Liver (tissue), 9 donors: ENCODE data around the gene ALPK3. TPM values are rescaled to one million over a fixed set of nuclear protein-coding genes. Genes with fewer than 3 reads are reported as not detected.

Source experiments
- DNase-seq: peaks from one replicate; pipeline ENCODE4 v3.0.0-alpha.2; 2017; ENCODE audit warnings: low spot score
- H3K27ac ChIP-seq, 2 donors: one replicate each; pipeline ENCODE4 v1.7.0; 2013; ENCODE audit warnings: inconsistent platforms in 2 of 2, low read length in 2 of 2, control low read depth in 1 of 2, low read depth in 1 of 2, mild to moderate bottlenecking in 1 of 2
- H3K27me3 ChIP-seq, 4 donors: one replicate each; pipeline versions ENCODE4 v1.6.1 to v1.7.0; 2013; ENCODE audit warnings: low read length in 3 of 4, inconsistent platforms in 1 of 4, mild to moderate bottlenecking in 1 of 4, moderate library complexity in 1 of 4; ENCODE audit not compliant: control insufficient read depth in 4 of 4, insufficient read depth in 4 of 4
- H3K36me3 ChIP-seq, 4 donors: one replicate each; pipeline versions ENCODE4 v1.6.1 to v1.7.0; 2013; ENCODE audit warnings: low read length in 3 of 4, mild to moderate bottlenecking in 3 of 4, low read depth in 1 of 4, moderate library complexity in 1 of 4; ENCODE audit not compliant: control insufficient read depth in 4 of 4, insufficient read depth in 3 of 4
- H3K4me1 ChIP-seq, 4 donors: one replicate each; pipeline versions ENCODE4 v1.6.1 to v1.7.0; 2013; ENCODE audit warnings: low read length in 3 of 4, mild to moderate bottlenecking in 3 of 4, moderate library complexity in 1 of 4; ENCODE audit not compliant: control insufficient read depth in 4 of 4, insufficient read depth in 4 of 4
- H3K4me3 ChIP-seq, 3 donors: one replicate each; pipeline versions ENCODE4 v1.6.1 to v1.7.0; 2013; ENCODE audit warnings: low read length in 3 of 3, control low read depth in 1 of 3, low read depth in 1 of 3, mild to moderate bottlenecking in 1 of 3
- H3K9ac ChIP-seq, 2 donors: one replicate each; pipeline ENCODE4 v1.7.0; 2013; ENCODE audit warnings: low read length in 2 of 2, mild to moderate bottlenecking in 2 of 2, moderate library complexity in 2 of 2, control low read depth in 1 of 2, low read depth in 1 of 2
- H3K9me3 ChIP-seq, 4 donors: one replicate each; pipeline versions ENCODE4 v1.6.1 to v1.7.0; 2013; ENCODE audit warnings: low read length in 3 of 4; ENCODE audit not compliant: control insufficient read depth in 4 of 4
- EGR1 ChIP-seq, 2 donors: IDR thresholded peaks; 2 replicates each; pipeline ENCODE4 v1.6.1; 2016 to 2018; ENCODE audit warnings: antibody characterized with exemption in 2 of 2, low read depth in 2 of 2
- FOXA1 ChIP-seq: IDR thresholded peaks from 2 replicates; pipeline ENCODE4 v1.6.1; 2016; ENCODE audit warnings: antibody characterized with exemption
- FOXA2 ChIP-seq: IDR thresholded peaks from 2 replicates; pipeline ENCODE4 v1.6.1; 2016; ENCODE audit warnings: antibody characterized with exemption
- GABPA ChIP-seq, 2 donors: IDR thresholded peaks in 1 of 2; conservative IDR thresholded peaks in 1 of 2; 2 replicates each; pipeline ENCODE4 v1.6.1; 2016; ENCODE audit warnings: antibody characterized with exemption in 2 of 2, mild to moderate bottlenecking in 1 of 2, moderate library complexity in 1 of 2
- HNF4A ChIP-seq, 2 donors: conservative IDR thresholded peaks; 2 replicates each; pipeline ENCODE4 v1.6.1; 2016; ENCODE audit warnings: antibody characterized with exemption in 2 of 2, mild to moderate bottlenecking in 2 of 2
- HNF4G ChIP-seq: IDR thresholded peaks from 2 replicates; pipeline ENCODE4 v1.6.1; 2016; ENCODE audit warnings: antibody characterized with exemption
- JUND ChIP-seq, 2 donors: IDR thresholded peaks; 2 replicates each; pipeline ENCODE4 v1.6.1; 2016; ENCODE audit warnings: antibody characterized with exemption in 2 of 2
- NR2F2 ChIP-seq: IDR thresholded peaks from 2 replicates; pipeline ENCODE4 v1.6.1; 2016; ENCODE audit warnings: antibody characterized with exemption
- RAD21 ChIP-seq, 2 donors: IDR thresholded peaks; 2 replicates each; pipeline ENCODE4 v1.6.1; 2016; ENCODE audit warnings: antibody characterized with exemption in 2 of 2, mild to moderate bottlenecking in 2 of 2
- RXRA ChIP-seq, 2 donors: IDR thresholded peaks; 2 replicates each; pipeline ENCODE4 v1.6.1; 2017 to 2018; ENCODE audit warnings: antibody characterized with exemption in 2 of 2, mild to moderate bottlenecking in 1 of 2
- SP1 ChIP-seq: IDR thresholded peaks from 2 replicates; pipeline ENCODE4 v1.6.1; 2018; ENCODE audit warnings: antibody characterized with exemption, mild to moderate bottlenecking
- TAF1 ChIP-seq: conservative IDR thresholded peaks from 2 replicates; pipeline ENCODE4 v1.6.1; 2016; ENCODE audit warnings: antibody characterized with exemption, mild to moderate bottlenecking
- YY1 ChIP-seq: IDR thresholded peaks from 2 replicates; pipeline ENCODE4 v1.6.1; 2016; ENCODE audit warnings: antibody characterized with exemption, mild to moderate bottlenecking
- WGBS: extraction: QIAGEN DNeasy Blood & Tissue Kit; methylation state at CpG from one replicate; pipeline ENCODE4 v1.1.7; 2013; 5-methylcytosine and 5-hydroxymethylcytosine counted together
- polyA plus RNA-seq, 2 donors: library from polyadenylated mRNA; stranded (reverse) in 1 of 2; unstranded in 1 of 2; fragments of 200-250 nt in 1 of 2; fragments of >200 nt in 1 of 2; fragmentation: Nextera tagmentation in 1 of 2; extraction: Ambion mirVana in 1 of 2; gene quantifications; one replicate each; pipeline versions ENCODE4 v1.2.1 to v1.2.3, GENCODE V29; 2013 to 2015
- total RNA-seq, 2 donors: library from RNA; depleted of rRNA; stranded (reverse); fragments of >200 nt; gene quantifications; one replicate each; pipeline ENCODE4 v1.2.3, GENCODE V29; 2014
- TF ChIP-seq, protein P1 (sequence below): fragments of 150-350 bp; IDR thresholded peaks from 2 replicates; pipeline ENCODE4 v1.5.1; 2017; ENCODE audit warnings: improper control_type of control experiment, low read depth, low read length; ENCODE audit not compliant: missing input control
- TF ChIP-seq, protein P2 (sequence below): IDR thresholded peaks from 2 replicates; pipeline ENCODE4 v1.6.1; 2016; ENCODE audit warnings: antibody characterized with exemption
- TF ChIP-seq, protein P3 (sequence below): IDR thresholded peaks from 2 replicates; pipeline ENCODE4 v1.6.1; 2016; ENCODE audit warnings: antibody characterized with exemption
- TF ChIP-seq, protein P4 (sequence below): IDR thresholded peaks from 2 replicates; pipeline ENCODE4 v1.6.1; 2016; ENCODE audit warnings: antibody characterized with exemption
- TF ChIP-seq, protein P5 (sequence below): IDR thresholded peaks from 2 replicates; pipeline ENCODE4 v1.6.1; 2016; ENCODE audit warnings: antibody characterized with exemption, mild to moderate bottlenecking
- donor health status: healthy.
- donor health status: healthy.
- donor health status: healthy.
- donor health status: healthy.
- donor health status: healthy.

ALPK3 gene
- total and polyA plus RNA-seq, 4 donors: 0.96 to 10.0 (median 2.8) TPM

DNA sequence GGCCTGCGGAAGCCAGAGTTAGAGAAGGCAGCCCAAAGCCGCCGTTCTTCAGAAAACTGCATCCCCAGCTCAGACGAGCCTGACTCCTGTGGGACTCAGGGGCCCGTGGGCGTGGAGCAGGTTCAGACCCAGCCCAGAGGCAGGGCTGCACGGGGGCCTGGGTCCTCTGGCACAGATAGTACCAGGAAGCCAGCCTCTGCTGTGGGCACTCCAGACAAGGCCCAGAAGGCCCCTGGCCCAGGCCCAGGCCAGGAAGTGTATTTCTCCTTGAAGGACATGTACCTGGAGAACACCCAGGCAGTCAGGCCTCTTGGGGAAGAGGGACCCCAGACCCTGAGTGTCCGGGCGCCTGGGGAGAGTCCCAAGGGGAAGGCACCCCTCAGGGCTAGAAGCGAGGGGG lies 23.1 kb downstream of the ALPK3 start:
- Histone ChIP-seq H3K4me1 (peaks cover 7 to 36% (median 20%) of the 10 kb centered on the region in 4 donors), H3K27ac (peak overlapping the region; percentile 90 to 93), H3K27me3 (no peaks in the 10 kb centered on the region), H3K4me3 (no peak overlapping the region), H3K9ac (peak overlapping the region in 1 of 2 donors; percentile 28), H3K36me3 (no peaks in the 10 kb centered on the region), H3K9me3 (no peaks in the 10 kb centered on the region)
- DNase-seq: no peak
- TF ChIP-seq YY1 (no peak), RXRA (IDR thresholded peaks at IDR 0.05) (no peak), HNF4A (conservative IDR thresholded peaks at IDR 0.05) (no peak), GABPA (IDR thresholded peaks at IDR 0.05 in 1 of 2, conservative IDR thresholded peaks at IDR 0.05 in 1 of 2) (no peak), RAD21 (IDR thresholded peaks at IDR 0.05) (no peak), SP1 (no peak), FOXA2 (no peak), HNF4G (no peak), TAF1 (no peak), JUND (IDR thresholded peaks at IDR 0.05) (no peak), NR2F2 (no peak), EGR1 (IDR thresholded peaks at IDR 0.05; ENCODE audit: low read depth in 2 of 2) (no peak), FOXA1 (no peak)
- TF ChIP-seq, protein P1, sequence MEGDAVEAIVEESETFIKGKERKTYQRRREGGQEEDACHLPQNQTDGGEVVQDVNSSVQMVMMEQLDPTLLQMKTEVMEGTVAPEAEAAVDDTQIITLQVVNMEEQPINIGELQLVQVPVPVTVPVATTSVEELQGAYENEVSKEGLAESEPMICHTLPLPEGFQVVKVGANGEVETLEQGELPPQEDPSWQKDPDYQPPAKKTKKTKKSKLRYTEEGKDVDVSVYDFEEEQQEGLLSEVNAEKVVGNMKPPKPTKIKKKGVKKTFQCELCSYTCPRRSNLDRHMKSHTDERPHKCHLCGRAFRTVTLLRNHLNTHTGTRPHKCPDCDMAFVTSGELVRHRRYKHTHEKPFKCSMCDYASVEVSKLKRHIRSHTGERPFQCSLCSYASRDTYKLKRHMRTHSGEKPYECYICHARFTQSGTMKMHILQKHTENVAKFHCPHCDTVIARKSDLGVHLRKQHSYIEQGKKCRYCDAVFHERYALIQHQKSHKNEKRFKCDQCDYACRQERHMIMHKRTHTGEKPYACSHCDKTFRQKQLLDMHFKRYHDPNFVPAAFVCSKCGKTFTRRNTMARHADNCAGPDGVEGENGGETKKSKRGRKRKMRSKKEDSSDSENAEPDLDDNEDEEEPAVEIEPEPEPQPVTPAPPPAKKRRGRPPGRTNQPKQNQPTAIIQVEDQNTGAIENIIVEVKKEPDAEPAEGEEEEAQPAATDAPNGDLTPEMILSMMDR: no peak
- TF ChIP-seq, protein P2, sequence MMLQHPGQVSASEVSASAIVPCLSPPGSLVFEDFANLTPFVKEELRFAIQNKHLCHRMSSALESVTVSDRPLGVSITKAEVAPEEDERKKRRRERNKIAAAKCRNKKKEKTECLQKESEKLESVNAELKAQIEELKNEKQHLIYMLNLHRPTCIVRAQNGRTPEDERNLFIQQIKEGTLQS: no peak
- TF ChIP-seq, protein P3, sequence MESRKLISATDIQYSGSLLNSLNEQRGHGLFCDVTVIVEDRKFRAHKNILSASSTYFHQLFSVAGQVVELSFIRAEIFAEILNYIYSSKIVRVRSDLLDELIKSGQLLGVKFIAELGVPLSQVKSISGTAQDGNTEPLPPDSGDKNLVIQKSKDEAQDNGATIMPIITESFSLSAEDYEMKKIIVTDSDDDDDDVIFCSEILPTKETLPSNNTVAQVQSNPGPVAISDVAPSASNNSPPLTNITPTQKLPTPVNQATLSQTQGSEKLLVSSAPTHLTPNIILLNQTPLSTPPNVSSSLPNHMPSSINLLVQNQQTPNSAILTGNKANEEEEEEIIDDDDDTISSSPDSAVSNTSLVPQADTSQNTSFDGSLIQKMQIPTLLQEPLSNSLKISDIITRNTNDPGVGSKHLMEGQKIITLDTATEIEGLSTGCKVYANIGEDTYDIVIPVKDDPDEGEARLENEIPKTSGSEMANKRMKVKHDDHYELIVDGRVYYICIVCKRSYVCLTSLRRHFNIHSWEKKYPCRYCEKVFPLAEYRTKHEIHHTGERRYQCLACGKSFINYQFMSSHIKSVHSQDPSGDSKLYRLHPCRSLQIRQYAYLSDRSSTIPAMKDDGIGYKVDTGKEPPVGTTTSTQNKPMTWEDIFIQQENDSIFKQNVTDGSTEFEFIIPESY: no peak
- TF ChIP-seq, protein P4, sequence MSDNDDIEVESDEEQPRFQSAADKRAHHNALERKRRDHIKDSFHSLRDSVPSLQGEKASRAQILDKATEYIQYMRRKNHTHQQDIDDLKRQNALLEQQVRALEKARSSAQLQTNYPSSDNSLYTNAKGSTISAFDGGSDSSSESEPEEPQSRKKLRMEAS: no peak
- TF ChIP-seq, protein P5, sequence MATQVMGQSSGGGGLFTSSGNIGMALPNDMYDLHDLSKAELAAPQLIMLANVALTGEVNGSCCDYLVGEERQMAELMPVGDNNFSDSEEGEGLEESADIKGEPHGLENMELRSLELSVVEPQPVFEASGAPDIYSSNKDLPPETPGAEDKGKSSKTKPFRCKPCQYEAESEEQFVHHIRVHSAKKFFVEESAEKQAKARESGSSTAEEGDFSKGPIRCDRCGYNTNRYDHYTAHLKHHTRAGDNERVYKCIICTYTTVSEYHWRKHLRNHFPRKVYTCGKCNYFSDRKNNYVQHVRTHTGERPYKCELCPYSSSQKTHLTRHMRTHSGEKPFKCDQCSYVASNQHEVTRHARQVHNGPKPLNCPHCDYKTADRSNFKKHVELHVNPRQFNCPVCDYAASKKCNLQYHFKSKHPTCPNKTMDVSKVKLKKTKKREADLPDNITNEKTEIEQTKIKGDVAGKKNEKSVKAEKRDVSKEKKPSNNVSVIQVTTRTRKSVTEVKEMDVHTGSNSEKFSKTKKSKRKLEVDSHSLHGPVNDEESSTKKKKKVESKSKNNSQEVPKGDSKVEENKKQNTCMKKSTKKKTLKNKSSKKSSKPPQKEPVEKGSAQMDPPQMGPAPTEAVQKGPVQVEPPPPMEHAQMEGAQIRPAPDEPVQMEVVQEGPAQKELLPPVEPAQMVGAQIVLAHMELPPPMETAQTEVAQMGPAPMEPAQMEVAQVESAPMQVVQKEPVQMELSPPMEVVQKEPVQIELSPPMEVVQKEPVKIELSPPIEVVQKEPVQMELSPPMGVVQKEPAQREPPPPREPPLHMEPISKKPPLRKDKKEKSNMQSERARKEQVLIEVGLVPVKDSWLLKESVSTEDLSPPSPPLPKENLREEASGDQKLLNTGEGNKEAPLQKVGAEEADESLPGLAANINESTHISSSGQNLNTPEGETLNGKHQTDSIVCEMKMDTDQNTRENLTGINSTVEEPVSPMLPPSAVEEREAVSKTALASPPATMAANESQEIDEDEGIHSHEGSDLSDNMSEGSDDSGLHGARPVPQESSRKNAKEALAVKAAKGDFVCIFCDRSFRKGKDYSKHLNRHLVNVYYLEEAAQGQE: no peak
- WGBS: 92% methylated on average over 10 of the region's 10 CpGs
